Heart right ventricle (tissue), 16 donors: Measurements from ENCODE around the gene GATD1. TPM values are rescaled to one million over a fixed set of nuclear protein-coding genes. Genes with fewer than 3 reads are reported as not detected.
A peak's percentile ranks its signal among the peaks of the same experiment; 100 is the strongest.

Experiments
- ATAC-seq, 8 donors: fragments of 200-7000 bp; cut with Tn5 transposase; one replicate each; pipeline ENCODE4 v1.9.1; 2020; ENCODE audit warnings: mild to moderate bottlenecking in 8 of 8, moderate library complexity in 8 of 8, moderate number of reproducible peaks in 1 of 8
- DNase-seq, 2 donors: peaks; one replicate each; pipeline ENCODE4 v3.0.0-alpha.2; 2020
- H3K27ac ChIP-seq, 10 donors: fragments of 200-600 bp; sonication (generic) in 2 of 10; one replicate each; pipeline versions ENCODE4 v1.5.0 to v1.8.0; 2020 to 2022; ENCODE audit warnings: mild to moderate bottlenecking in 3 of 10
- H3K27me3 ChIP-seq, 7 donors: fragments of 200-600 bp; one replicate each; pipeline ENCODE4 v1.8.0; 2021 to 2022; ENCODE audit warnings: mild to moderate bottlenecking in 2 of 7
- H3K36me3 ChIP-seq, 9 donors: fragments of 200-600 bp; sonication (generic) in 1 of 9; one replicate each; pipeline versions ENCODE4 v1.5.0 to v1.8.0; 2020 to 2022; ENCODE audit warnings: mild to moderate bottlenecking in 2 of 9
- H3K4me1 ChIP-seq, 9 donors: fragments of 200-600 bp; sonication (generic) in 1 of 9; one replicate each; pipeline versions ENCODE4 v1.5.0 to v1.8.0; 2020 to 2022; ENCODE audit warnings: mild to moderate bottlenecking in 4 of 9
- H3K4me3 ChIP-seq, 10 donors: fragments of 200-600 bp; sonication (generic) in 2 of 10; one replicate each; pipeline versions ENCODE4 v1.5.0 to v1.8.0; 2020 to 2022; ENCODE audit warnings: mild to moderate bottlenecking in 7 of 10, moderate library complexity in 2 of 10
- H3K9me3 ChIP-seq, 11 donors: fragments of 200-600 bp in 10 of 11; sonication (generic) in 2 of 11; one replicate each; pipeline versions ENCODE4 v1.5.0 to v1.8.0; 2013 to 2022; ENCODE audit warnings: mild to moderate bottlenecking in 2 of 11, control low read depth in 1 of 11, moderate library complexity in 1 of 11
- CTCF ChIP-seq, 9 donors: fragments of 200-600 bp; sonication (generic) in 2 of 9; IDR thresholded peaks; one replicate each; pipeline versions ENCODE4 v1.5.0 to v1.8.0; 2021 to 2022; ENCODE audit warnings: antibody characterized with exemption in 9 of 9, mild to moderate bottlenecking in 5 of 9, moderate library complexity in 1 of 9
- WGBS, 2 donors: extraction: QIAGEN DNeasy Blood & Tissue Kit; methylation state at CpG; one replicate each; pipeline ENCODE4 v1.1.7; 2013; ENCODE audit warnings: inconsistent platforms in 1 of 2; 5-methylcytosine and 5-hydroxymethylcytosine counted together
- intact Hi-C, 10 donors: fragments of 100-400 bp; cut with DNase I; formaldehyde crosslinking; loops; one replicate each; pipeline versions ENCODE4 v1.11.1 to v1.14.2; 2022
- polyA plus RNA-seq, 2 donors: library from polyadenylated mRNA; stranded (reverse); fragments of 200-250 nt; gene quantifications; one replicate each; pipeline ENCODE4 v1.2.3, GENCODE V29; 2013
- total RNA-seq, 10 donors: library from RNA; stranded (reverse); fragmentation: NEBNext Ultra II Directional in 3 of 10; extraction: Animal tissue kit (Norgen Biotek cat#: 25700) in 3 of 10; gene quantifications; one replicate each; pipeline versions ENCODE4 v1.2.1 to v1.2.4, GENCODE V29; 2021 to 2023
- donor health status: Arrhythmogenic right ventricular cardiomyopathy.
- donor health status: ischemic (EF 13 %, LVEDD 7.1; RV severe dilation, severe dysfunction).
- donor health status: healthy with polysubstance abuse.
- donor health status: DM: no; HTN: yes; CAD: no.
- donor health status: DM: no; HTN: no; CAD: no.
- donor health status: ischemic (EF 25% LVEDD 6.9; RV normal size, moderate dysfunction).
- donor health status: ischemic (EF 25% LVEDD 5.7; RV mildly dilated, moderate dysfunction).
- donor health status: healthy.
- donor health status: DM: yes; HTN: yes; CAD: no.
- donor health status: Ischemic cardiomyopathy.
- donor health status: ischemic (EF 35%, LVEDD 5.7; RV mildly dilated, moderate dysfunction).
- donor health status: nonischemic (EF 11% LVEDD 7.7; RV severe dilation, severe dysfunction).
- donor health status: DM: yes; HTN: yes; CAD: no.
- donor health status: PGD.
- donor health status: ischemic (EF 29% LVEDD 5.4; RV normal size, mild dysfunction).
- donor health status: nonischemic (EF 23%, LVEDD 6.1; RV moderate dilation, normal function).

Gene GATD1
- total and polyA plus RNA-seq, 12 donors = 15.0 to 32.4 (median 26.0) TPM

DNA sequence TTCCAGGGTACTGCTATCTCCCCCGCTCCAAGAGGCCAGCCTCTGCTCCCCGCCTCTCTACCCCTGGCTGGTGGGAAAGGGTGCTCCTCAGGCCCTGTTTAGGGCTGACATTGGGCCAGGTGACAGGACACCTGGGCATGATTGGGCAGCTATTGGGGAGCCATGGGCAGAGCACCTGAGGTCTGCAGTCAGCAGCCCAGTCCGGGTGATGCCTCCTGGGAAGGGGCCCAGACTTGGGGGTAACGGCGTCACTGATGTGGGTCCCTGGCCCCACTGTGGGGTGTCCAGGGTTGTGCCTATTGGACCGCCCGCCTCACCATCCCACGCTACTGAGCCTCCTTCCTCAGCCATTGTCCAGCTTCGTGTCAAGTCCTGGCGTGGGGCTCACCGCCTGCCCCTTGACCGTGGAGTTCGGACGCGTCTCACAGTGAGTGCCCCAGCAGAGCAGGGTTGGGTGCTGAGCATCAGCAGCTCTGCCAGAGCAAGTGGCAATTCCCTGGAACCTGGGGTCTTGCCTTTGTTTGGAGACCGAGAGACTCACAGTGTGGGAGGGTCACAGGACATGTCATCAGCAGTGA, 2.8 kb upstream of the GATD1 start:
- no peak overlapping the region for H3K4me3 ChIP-seq
- no peak for TF ChIP-seq CTCF (IDR thresholded peaks at IDR 0.05)
- no peak for ATAC-seq
- no peak overlapping the region for H3K27ac ChIP-seq
- H3K36me3 ChIP-seq = peaks cover 0 to 6% (median 0%) of the 10 kb centered on the region in 9 donors
- DNase-seq = peak in 1 of 2 donors; percentile 11
- H3K4me1 ChIP-seq = peaks cover 8 to 51% (median 38%) of the 10 kb centered on the region in 9 donors
- no peaks in the 10 kb centered on the region for H3K27me3 ChIP-seq
- 94 to 95% methylated on average over 16 of the region's 16 CpGs for WGBS, 2 donors
- H3K9me3 ChIP-seq = no peaks in the 10 kb centered on the region
- intact Hi-C loops = loop anchor here in 1 of 10 donors (2.0 kb wide), 1 partner anchor 15 kb away; no protein-coding TSS in a partner anchor

- H3K27me3 ChIP-seq = no peaks in the 10 kb centered on the region
- H3K4me3 ChIP-seq = no peak overlapping the region
- intact Hi-C loops = no loop called here
- TF ChIP-seq CTCF (IDR thresholded peaks at IDR 0.05) = no peak
- peak in 1 of 2 donors; percentile 11 for DNase-seq
- peaks cover 8 to 59% (median 38%) of the 10 kb centered on the region in 9 donors for H3K4me1 ChIP-seq
- peaks cover 0 to 8% (median 0%) of the 10 kb centered on the region in 9 donors for H3K36me3 ChIP-seq
- WGBS, 2 donors = 94 to 95% methylated on average over 23 of the region's 23 CpGs
- H3K9me3 ChIP-seq = no peaks in the 10 kb centered on the region
- ATAC-seq = no peak
- no peak overlapping the region for H3K27ac ChIP-seq
These were observed 2.0 kb upstream of the GATD1 start for GRCh38 chr11:778976-779954.

GRCh38 chr11:776561-777287, 563 bp downstream of the GATD1 start:
- TF ChIP-seq CTCF (IDR thresholded peaks at IDR 0.05) = no peak
- ATAC-seq = peak in 7 of 8 donors; percentile 4 to 47 (median 22)
- Histone ChIP-seq H3K27me3 (no peaks in the 10 kb centered on the region), H3K4me1 (peaks cover 8 to 53% (median 29%) of the 10 kb centered on the region in 9 donors), H3K36me3 (peaks cover 0 to 34% (median 0%) of the 10 kb centered on the region in 9 donors), H3K4me3 (peak overlapping the region; percentile 63 to 97 (median 87)), H3K9me3 (no peaks in the 10 kb centered on the region), H3K27ac (peak overlapping the region; percentile 61 to 91 (median 86))
- intact Hi-C loops = loop anchor here in 1 of 10 donors (2.0 kb wide), 1 partner anchor 20 kb away; no protein-coding TSS in a partner anchor
- 2 to 3% methylated on average over 49 to 63 of the region's 65 CpGs for WGBS, 2 donors
- peak in 1 of 2 donors; percentile 14 for DNase-seq

DNA sequence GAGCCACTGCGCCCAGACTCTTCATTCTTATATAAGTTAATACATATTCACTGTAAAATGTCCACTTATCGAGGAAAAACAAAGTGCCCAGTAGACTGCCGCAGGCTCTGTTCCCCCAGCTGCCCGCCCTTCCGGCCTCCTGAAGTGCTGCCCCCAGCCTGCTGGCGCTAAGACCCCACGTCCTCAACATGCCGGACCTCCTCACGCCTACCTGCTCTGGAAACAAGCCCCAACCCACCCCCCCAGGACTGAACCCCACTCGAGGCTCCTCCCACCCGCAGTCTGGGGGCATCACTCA, 1.1 kb downstream of the GATD1 start:
- no peak for TF ChIP-seq CTCF (IDR thresholded peaks at IDR 0.05)
- Histone ChIP-seq H3K36me3 (peaks cover 0 to 39% (median 0%) of the 10 kb centered on the region in 9 donors), H3K9me3 (no peaks in the 10 kb centered on the region), H3K4me1 (peaks cover 8 to 53% (median 29%) of the 10 kb centered on the region in 9 donors), H3K4me3 (peak overlapping the region; percentile 63 to 97 (median 87)), H3K27me3 (no peaks in the 10 kb centered on the region), H3K27ac (peak overlapping the region in 6 of 10 donors; percentile 85 to 91 (median 88))
- DNase-seq (no peak), ATAC-seq (no peak)
- WGBS, 2 donors = 33 to 36% methylated on average over 11 of the region's 11 CpGs
- intact Hi-C loops = loop anchor here in 1 of 10 donors (2.0 kb wide), 1 partner anchor 21 kb away; no protein-coding TSS in a partner anchor
